IMR-90 (cell line): ENCODE results near the gene SLC25A5. TPM values are rescaled to one million over a fixed set of nuclear protein-coding genes. Genes with fewer than 3 reads are reported as not detected.

Source experiments
- ATAC-seq: fragments of 200-7000 bp; cut with Tn5 transposase; 2 replicates; pipeline ENCODE4 v1.9.1; 2020; ENCODE audit warnings: low read depth, mild to moderate bottlenecking, moderate library complexity
- BruUV-seq: library from RNA; stranded (reverse); fragments of 400-500 nt; replicated peaks from 2 replicates; lab custom pipeline; 2021; lab: Mats Ljungman, UMichigan
- CTCF ChIA-PET: fragments of 300-600 bp; formaldehyde crosslinking; extraction: SDS; loops from one replicate; lab custom pipeline; 2021; ENCODE audit warnings: antibody characterized with exemption; lab: Yijun Ruan, JAX
- POLR2A ChIA-PET: fragments of 300-600 bp; sonication (Branson Sonifier 250); formaldehyde crosslinking; loops from one replicate; lab custom pipeline; 2022; ENCODE audit warnings: antibody characterized with exemption; ENCODE audit not compliant: unreplicated experiment; lab: Charles Lee
- DNase-seq: peaks from one replicate; pipeline ENCODE4 v3.0.0; 2013
- H2AFZ ChIP-seq: replicated peaks from 2 replicates; pipeline ENCODE3; 2013; ENCODE audit warnings: low read length, mild to moderate bottlenecking; ENCODE audit not compliant: poor library complexity
- H2AK5ac ChIP-seq: 2 replicates; pipeline ENCODE4 v1.6.1; 2013; ENCODE audit warnings: low read depth, low read length, inconsistent platforms
- H2AK9ac ChIP-seq: replicated peaks from 2 replicates; pipeline ENCODE3; 2013; ENCODE audit warnings: mild to moderate bottlenecking, low read depth, low read length, moderate library complexity; ENCODE audit not compliant: poor library complexity
- H2BK120ac ChIP-seq: 2 replicates; pipeline ENCODE4 v1.6.1; 2013; ENCODE audit warnings: low read depth, low read length, inconsistent platforms
- H2BK15ac ChIP-seq: 3 replicates; pipeline ENCODE4 v1.6.1; 2013; ENCODE audit warnings: low read depth, low read length, inconsistent platforms
- H2BK20ac ChIP-seq: 2 replicates; pipeline ENCODE4 v1.6.1; 2013; ENCODE audit warnings: low read depth, mild to moderate bottlenecking, inconsistent platforms, low read length, moderate library complexity
- H2BK5ac ChIP-seq: 2 replicates; pipeline ENCODE4 v1.6.1; 2013; ENCODE audit warnings: mild to moderate bottlenecking, low read depth, low read length, inconsistent platforms; ENCODE audit not compliant: poor library complexity, severe bottlenecking
- H3K14ac ChIP-seq: replicated peaks from 2 replicates; pipeline ENCODE4 v1.6.1; 2013; ENCODE audit warnings: low read depth, low read length, inconsistent platforms
- H3K18ac ChIP-seq: 2 replicates; pipeline ENCODE4 v1.6.1; 2013; ENCODE audit warnings: low read depth, low read length, control low read depth
- H3K23ac ChIP-seq: 2 replicates; pipeline ENCODE4 v1.6.1; 2013; ENCODE audit warnings: low read depth, low read length, inconsistent platforms
- H3K27ac ChIP-seq: 2 replicates; pipeline ENCODE4 v1.5.1; 2013; ENCODE audit warnings: mild to moderate bottlenecking, control low read depth, low read length; ENCODE audit not compliant: insufficient read depth
- H3K27me3 ChIP-seq: 2 replicates; pipeline ENCODE4 v1.6.1; 2013; ENCODE audit warnings: low read length; ENCODE audit not compliant: control insufficient read depth, insufficient read depth
- H3K36me3 ChIP-seq: 2 replicates; pipeline ENCODE4 v1.6.1; 2013; ENCODE audit warnings: low read length, mixed read lengths; ENCODE audit not compliant: control insufficient read depth, insufficient read depth
- H3K4ac ChIP-seq: 2 replicates; pipeline ENCODE4 v1.6.1; 2013; ENCODE audit warnings: low read depth, low read length, inconsistent platforms
- H3K4me1 ChIP-seq: 2 replicates; pipeline ENCODE4 v1.6.1; 2013; ENCODE audit warnings: low read length, mixed read lengths; ENCODE audit not compliant: control insufficient read depth, insufficient read depth
- H3K4me2 ChIP-seq: 2 replicates; pipeline ENCODE4 v1.6.1; 2013; ENCODE audit warnings: low read depth, mild to moderate bottlenecking, control low read depth, low read length, moderate library complexity
- H3K4me3 ChIP-seq: 2 replicates; pipeline ENCODE4 v1.5.1; 2013; ENCODE audit warnings: low read depth, mild to moderate bottlenecking, control low read depth, low read length, moderate library complexity; ENCODE audit not compliant: insufficient read depth
- H3K56ac ChIP-seq: 2 replicates; pipeline ENCODE4 v1.6.1; 2013; ENCODE audit warnings: low read length, inconsistent platforms; ENCODE audit not compliant: insufficient read depth; ENCODE audit errors: extremely low read depth
- H3K79me1 ChIP-seq, 2 experiments: 2 replicates each; pipeline ENCODE4 v1.6.1; 2013; ENCODE audit warnings: low read length in 2 of 2, inconsistent platforms in 1 of 2, low read depth in 1 of 2
- H3K9ac ChIP-seq: 2 replicates; pipeline ENCODE4 v1.6.1; 2013; ENCODE audit warnings: low read depth, low read length, control low read depth
- H3K9me1 ChIP-seq: 2 replicates; pipeline ENCODE4 v1.6.1; 2013; ENCODE audit warnings: low read length, inconsistent platforms; ENCODE audit not compliant: insufficient read depth
- H3K9me3 ChIP-seq: 2 replicates; pipeline ENCODE4 v1.6.1; 2013; ENCODE audit warnings: low read length; ENCODE audit not compliant: control insufficient read depth, insufficient read depth
- H4K20me1 ChIP-seq: 2 replicates; pipeline ENCODE4 v1.6.1; 2013; ENCODE audit warnings: low read length, inconsistent platforms; ENCODE audit not compliant: insufficient read depth
- H4K5ac ChIP-seq: 2 replicates; pipeline ENCODE4 v1.6.1; 2013; ENCODE audit warnings: mild to moderate bottlenecking, low read depth, low read length, control low read depth
- H4K8ac ChIP-seq, 2 experiments: 2 replicates each; pipeline ENCODE4 v1.6.1; 2013; ENCODE audit warnings: low read depth in 2 of 2, low read length in 2 of 2, control low read depth in 1 of 2, inconsistent platforms in 1 of 2
- H4K91ac ChIP-seq: 2 replicates; pipeline ENCODE4 v1.6.1; 2013; ENCODE audit warnings: low read depth, low read length, inconsistent platforms; ENCODE audit not compliant: insufficient read depth
- BHLHE40 ChIP-seq: fragments of 150-350 bp; IDR thresholded peaks from 2 replicates; pipeline ENCODE4 v1.6.1; 2016; ENCODE audit warnings: mild to moderate bottlenecking, low read depth, low read length
- CEBPB ChIP-seq: IDR thresholded peaks from 2 replicates; pipeline ENCODE4 v1.6.1; 2012; ENCODE audit warnings: low read depth, low read length, improper control_type of control experiment
- CHD1 ChIP-seq: IDR thresholded peaks from 2 replicates; pipeline ENCODE4 v1.6.1; 2012; ENCODE audit warnings: low read depth, low read length, improper control_type of control experiment
- FOS ChIP-seq: fragments of 150-350 bp; IDR thresholded peaks from 2 replicates; pipeline ENCODE4 v1.6.1; 2016; ENCODE audit warnings: low read depth, low read length
- MAFK ChIP-seq: IDR thresholded peaks from 2 replicates; pipeline ENCODE4 v1.6.1; 2012; ENCODE audit warnings: low read depth, low read length, improper control_type of control experiment
- MAZ ChIP-seq: IDR thresholded peaks from 2 replicates; pipeline ENCODE4 v1.6.1; 2012; ENCODE audit warnings: low read depth, mild to moderate bottlenecking, low read length, improper control_type of control experiment, moderate library complexity, borderline replicate concordance
- MXI1 ChIP-seq: IDR thresholded peaks from 2 replicates; pipeline ENCODE4 v1.6.1; 2012; ENCODE audit warnings: low read depth, mild to moderate bottlenecking, low read length, moderate library complexity, borderline replicate concordance
- NFE2L2 ChIP-seq: fragments of 150-350 bp; IDR thresholded peaks from 2 replicates; pipeline ENCODE4 v1.6.1; 2016; ENCODE audit warnings: low read depth, mild to moderate bottlenecking, low read length
- POLR2A ChIP-seq: IDR thresholded peaks from 2 replicates; pipeline ENCODE4 v1.6.1; 2012; ENCODE audit warnings: mild to moderate bottlenecking, low read depth, low read length
- RAD21 ChIP-seq: IDR thresholded peaks from 2 replicates; pipeline ENCODE4 v1.6.1; 2012; ENCODE audit warnings: low read length, improper control_type of control experiment
- RCOR1 ChIP-seq: IDR thresholded peaks from 2 replicates; pipeline ENCODE4 v1.6.1; 2012; ENCODE audit warnings: mild to moderate bottlenecking, low read length, improper control_type of control experiment; ENCODE audit not compliant: insufficient replicate concordance
- RFX5 ChIP-seq: IDR thresholded peaks from 2 replicates; pipeline ENCODE4 v1.8.0; 2012; ENCODE audit warnings: low read depth, mild to moderate bottlenecking, low read length, moderate library complexity
- SMC3 ChIP-seq: fragments of 150-350 bp; IDR thresholded peaks from 2 replicates; pipeline ENCODE4 v1.6.1; 2016; ENCODE audit warnings: low read depth, mild to moderate bottlenecking, antibody characterized with exemption, low read length, moderate library complexity
- USF2 ChIP-seq: fragments of 150-350 bp; IDR thresholded peaks from 2 replicates; pipeline ENCODE4 v1.6.1; 2017; ENCODE audit warnings: mild to moderate bottlenecking, antibody characterized with exemption, low read length, low read depth
- WGBS, 2 experiments: methylation state at CpG; one replicate each; pipeline versions ENCODE4 v1.1.5 to v1.1.7; 2013; ENCODE audit warnings: missing lambda C conversion rate in 2 of 2; ENCODE audit not compliant: insufficient read length in 1 of 2; ENCODE audit errors: extremely low coverage in 2 of 2; 5-methylcytosine and 5-hydroxymethylcytosine counted together
- dilution Hi-C: fragments of 300-500 bp; cut with HindIII; formaldehyde crosslinking; loops from one replicate; pipeline ENCODE4 v1.14.3; 2018; ENCODE audit warnings: low sequenced_read_pairs; ENCODE audit not compliant: unreplicated experiment
- in situ Hi-C: fragments of 300-500 bp; cut with MboI; formaldehyde crosslinking; loops from 3 replicates; pipeline ENCODE4 v1.14.3; 2019; ENCODE audit warnings: low sequenced_read_pairs, inconsistent platforms, mixed read lengths
- intact Hi-C: fragments of 100-400 bp; cut with micrococcal nuclease; formaldehyde crosslinking; loops from 2 replicates; pipeline ENCODE4 v1.10.0; 2022
- polyA plus RNA-seq, 3 experiments: library from polyadenylated mRNA; depleted of rRNA; stranded (reverse); fragments of >200 nt; gene quantifications; 2 replicates each; pipeline ENCODE4 v1.2.3, GENCODE V29; 2012; ENCODE audit warnings: low replicate concordance in 1 of 3
- total RNA-seq: library from RNA; depleted of rRNA; stranded (reverse); fragments of >200 nt; gene quantifications from 2 replicates; pipeline ENCODE4 v1.2.3, GENCODE V29; 2012
- TF ChIP-seq, protein P1 (sequence below): fragments of 150-350 bp; IDR thresholded peaks from 2 replicates; pipeline ENCODE4 v1.6.1; 2016; ENCODE audit warnings: low read depth, mild to moderate bottlenecking, low read length, moderate library complexity, borderline replicate concordance
- TF ChIP-seq, protein P2 (sequence below): conservative IDR thresholded peaks from 2 replicates; pipeline ENCODE4 v1.5.1; 2012; ENCODE audit warnings: mild to moderate bottlenecking, low read depth, low read length, improper control_type of control experiment

Gene SLC25A5
- total and polyA plus RNA-seq, 2 of the 4 experiments (the other 2 are of a cell fraction) = 216 to 337 TPM

GRCh38 chrX:119442286-119442685 lies 26.0 kb upstream of the SLC25A5 start:
- Histone ChIP-seq H4K8ac (no peak overlapping the region), H2AK9ac (no peak overlapping the region), H3K14ac (no peak overlapping the region), H3K4me3 (no peak overlapping the region), H3K4ac (no peak overlapping the region), H2BK5ac (no peak overlapping the region), H2BK20ac (no peak overlapping the region), H2BK15ac (no peak overlapping the region), H2AK5ac (no peak overlapping the region), H3K23ac (no peak overlapping the region), H3K27ac (no peak overlapping the region), H2AFZ (no peak overlapping the region), H3K9me1 (no peaks in the 10 kb centered on the region), H4K20me1 (no peaks in the 10 kb centered on the region), H3K18ac (no peak overlapping the region), H3K9me3 (no peaks in the 10 kb centered on the region), H3K56ac (no peak overlapping the region), H4K91ac (no peak overlapping the region), H3K4me2 (no peak overlapping the region), H3K9ac (no peak overlapping the region), H3K36me3 (no peaks in the 10 kb centered on the region), H3K79me1 (no peaks in the 10 kb centered on the region), H3K4me1 (no peaks in the 10 kb centered on the region), H4K5ac (no peak overlapping the region), H3K27me3 (no peaks in the 10 kb centered on the region), H2BK120ac (no peak overlapping the region)
- ChIA-PET CTCF (no interaction called here), POLR2A (no interaction called here)
- DNase-seq (no peak), ATAC-seq (no peak)
- TF ChIP-seq RFX5 (no peak), SMC3 (no peak), RCOR1 (no peak), MAFK (no peak), USF2 (no peak), CEBPB (no peak), NFE2L2 (no peak), RAD21 (no peak), MAZ (no peak), BHLHE40 (no peak), FOS (no peak), POLR2A (no peak), MXI1 (no peak), CHD1 (no peak)
- TF ChIP-seq, protein P1, sequence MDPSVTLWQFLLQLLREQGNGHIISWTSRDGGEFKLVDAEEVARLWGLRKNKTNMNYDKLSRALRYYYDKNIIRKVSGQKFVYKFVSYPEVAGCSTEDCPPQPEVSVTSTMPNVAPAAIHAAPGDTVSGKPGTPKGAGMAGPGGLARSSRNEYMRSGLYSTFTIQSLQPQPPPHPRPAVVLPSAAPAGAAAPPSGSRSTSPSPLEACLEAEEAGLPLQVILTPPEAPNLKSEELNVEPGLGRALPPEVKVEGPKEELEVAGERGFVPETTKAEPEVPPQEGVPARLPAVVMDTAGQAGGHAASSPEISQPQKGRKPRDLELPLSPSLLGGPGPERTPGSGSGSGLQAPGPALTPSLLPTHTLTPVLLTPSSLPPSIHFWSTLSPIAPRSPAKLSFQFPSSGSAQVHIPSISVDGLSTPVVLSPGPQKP = no peak
- TF ChIP-seq, protein P2, sequence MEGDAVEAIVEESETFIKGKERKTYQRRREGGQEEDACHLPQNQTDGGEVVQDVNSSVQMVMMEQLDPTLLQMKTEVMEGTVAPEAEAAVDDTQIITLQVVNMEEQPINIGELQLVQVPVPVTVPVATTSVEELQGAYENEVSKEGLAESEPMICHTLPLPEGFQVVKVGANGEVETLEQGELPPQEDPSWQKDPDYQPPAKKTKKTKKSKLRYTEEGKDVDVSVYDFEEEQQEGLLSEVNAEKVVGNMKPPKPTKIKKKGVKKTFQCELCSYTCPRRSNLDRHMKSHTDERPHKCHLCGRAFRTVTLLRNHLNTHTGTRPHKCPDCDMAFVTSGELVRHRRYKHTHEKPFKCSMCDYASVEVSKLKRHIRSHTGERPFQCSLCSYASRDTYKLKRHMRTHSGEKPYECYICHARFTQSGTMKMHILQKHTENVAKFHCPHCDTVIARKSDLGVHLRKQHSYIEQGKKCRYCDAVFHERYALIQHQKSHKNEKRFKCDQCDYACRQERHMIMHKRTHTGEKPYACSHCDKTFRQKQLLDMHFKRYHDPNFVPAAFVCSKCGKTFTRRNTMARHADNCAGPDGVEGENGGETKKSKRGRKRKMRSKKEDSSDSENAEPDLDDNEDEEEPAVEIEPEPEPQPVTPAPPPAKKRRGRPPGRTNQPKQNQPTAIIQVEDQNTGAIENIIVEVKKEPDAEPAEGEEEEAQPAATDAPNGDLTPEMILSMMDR = no peak
- dilution Hi-C loops (no loop called here), intact Hi-C loops (no loop called here), in situ Hi-C loops (no loop called here)
- no TSS peak for BruUV-seq
- no CpG with 5 or more reads among the region's 2 CpGs for WGBS, 2 experiments
